ENCODE results near the gene ATF4. TPM values are rescaled to one million over a fixed set of nuclear protein-coding genes. Genes with fewer than 3 reads are reported as not detected.

Gene ATF4
- total and polyA plus RNA-seq, 2 of the 8 experiments (the other 6 are each of a cell fraction or from before 2014, with no cell fraction given) = 553 to 704 TPM

DNA sequence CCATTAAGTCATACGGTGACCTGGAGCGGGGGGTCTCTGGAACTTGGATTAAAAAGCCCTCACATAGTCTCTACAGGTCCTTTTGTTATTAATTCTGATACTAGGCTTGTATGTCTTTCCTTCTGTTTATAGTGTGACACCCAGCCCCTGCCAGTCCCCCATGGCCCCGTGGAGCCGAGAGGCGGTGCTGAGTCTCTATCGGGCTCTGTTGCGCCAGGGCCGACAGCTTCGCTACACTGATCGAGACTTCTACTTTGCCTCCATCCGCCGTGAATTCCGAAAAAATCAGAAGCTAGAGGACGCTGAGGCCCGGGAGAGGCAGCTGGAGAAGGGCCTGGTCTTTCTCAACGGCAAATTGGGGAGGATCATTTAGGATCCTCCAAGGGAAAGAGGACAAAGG lies 16.3 kb upstream of the ATF4 start:
- Histone ChIP-seq H2BK20ac (ENCODE audit: low read length) (no peak overlapping the region), H4K20me1 (replicated peaks in 1 of 2; ENCODE audit: control insufficient read depth in 1 of 2, insufficient read depth in 2 of 2, low read length in 2 of 2) (peaks cover 25 to 38% of the 10 kb centered on the region in 2 experiments), H3K4ac (replicated peaks; ENCODE audit: insufficient read length, low read depth, low read length) (no peak overlapping the region), H4K8ac (ENCODE audit: extremely low read depth, insufficient read depth, low read length) (no peak overlapping the region), H3K27ac (ENCODE audit: low read depth, low read length) (no peak overlapping the region), H3K14ac (ENCODE audit: insufficient read length) (no peak overlapping the region), H3K23me2 (ENCODE audit: low read depth, low read length) (peaks cover 5% of the 10 kb centered on the region), H2BK120ac (replicated peaks; ENCODE audit: low read depth, low read length) (no peak overlapping the region), H2BK12ac (ENCODE audit: low read depth, low read length) (no peak overlapping the region), H3K23ac (ENCODE audit: insufficient read length) (no peak overlapping the region), H3K18ac (ENCODE audit: extremely low read depth, low read length) (no peak overlapping the region), H3K4me3 (ENCODE audit: extremely low read depth in 1 of 4, insufficient read depth in 2 of 4, low read depth in 3 of 4, low read length in 4 of 4) (no peak overlapping the region), H4K91ac (replicated peaks; ENCODE audit: insufficient read length, low read length) (no peak overlapping the region), H3K4me2 (ENCODE audit: insufficient read depth in 1 of 2, low read depth in 2 of 2, low read length in 2 of 2) (no peak overlapping the region), H3K36me3 (ENCODE audit: control insufficient read depth in 2 of 4, insufficient read depth in 4 of 4, low read length in 3 of 4) (peaks cover 5 to 45% (median 25%) of the 10 kb centered on the region in 4 experiments), H3K9me3 (ENCODE audit: insufficient read depth in 2 of 2, low read depth in 1 of 2, low read length in 1 of 2) (no peaks in the 10 kb centered on the region), H2AFZ (ENCODE audit: low read length) (no peak overlapping the region), H3K9ac (replicated peaks in 1 of 4; ENCODE audit: extremely low read depth in 1 of 4, low read depth in 3 of 4, low read length in 3 of 4) (no peak overlapping the region), H2BK5ac (ENCODE audit: low read depth, low read length) (no peak overlapping the region), H2BK15ac (ENCODE audit: low read length) (no peak overlapping the region), H3K79me1 (ENCODE audit: low read depth, low read length) (peaks cover 3% of the 10 kb centered on the region), H4K5ac (ENCODE audit: insufficient read length, low read depth, low read length) (no peak overlapping the region), H3K4me1 (replicated peaks in 1 of 4; ENCODE audit: control insufficient read depth in 3 of 4, insufficient read depth in 4 of 4, low read length in 3 of 4) (peaks cover 3 to 9% (median 4%) of the 10 kb centered on the region in 4 experiments; a peak in 6 of 7 replicates), H3K27me3 (replicated peaks in 1 of 4; ENCODE audit: control insufficient read depth in 3 of 4, extremely low read depth in 1 of 4, insufficient read depth in 3 of 4, low read length in 3 of 4) (peaks cover 17 to 61% (median 47%) of the 10 kb centered on the region in 4 experiments), H3K79me2 (ENCODE audit: control insufficient read depth in 1 of 2, insufficient read depth in 2 of 2, low read length in 2 of 2) (peaks cover 5 to 13% of the 10 kb centered on the region in 2 experiments; a peak in 3 of 4 replicates), H2AK5ac (ENCODE audit: low read depth, low read length) (no peak overlapping the region), H3K56ac (replicated peaks; ENCODE audit: insufficient read length, low read depth, low read length) (no peak overlapping the region)
- ChIA-PET CTCF (ENCODE audit: partially characterized antibody) (interaction anchor here (0.6 to 19.7 kb wide), 4 partner anchors 10 to 288 kb away, joined by 3 to 361 read pairs (median 152); partner anchors contain the start of gene RPS19BP1), POLR2A (ENCODE audit: partially characterized antibody) (interaction anchor here (0.6 to 4.6 kb wide), 5 partner anchors 13 to 40 kb away, joined by 3 to 32 read pairs (median 5); partner anchors contain the start of gene ATF4)
- no peak for DNase-seq (ENCODE audit: low read depth in 1 of 2, low spot score in 2 of 2)
- WGBS, 2 experiments (ENCODE audit: extremely low coverage in 1 of 2, insufficient coverage in 1 of 2, insufficient read length in 1 of 2, insufficient replicate concordance in 2 of 2, low coverage in 1 of 2, low lambda C conversion rate in 2 of 2, missing lambda C conversion rate in 1 of 2) = 95% methylated on average over 16 of the region's 16 CpGs; no CpG with 5 or more reads in 1 of the 2 experiments
- no peak for FAIRE-seq

Data from H1 (cell line).